ENCODE measurements around the gene FAM53B.

Gene FAM53B

GRCh38 chr10:124700293-124701037 is 43.7 kb downstream of the FAM53B start:
- no peak for TF ChIP-seq CTCF (conservative IDR thresholded peaks at IDR 0.05; ENCODE audit: control insufficient read depth, insufficient read depth, low read depth, low read length)
- no peak for DNase-seq (ENCODE audit: low read depth)
- no peak overlapping the region for H3K4me3 ChIP-seq (ENCODE audit: control insufficient read depth, low read depth, low read length)

GRCh38 chr10:124699471-124700292 is 44.5 kb downstream of the FAM53B start:
- TF ChIP-seq CTCF (conservative IDR thresholded peaks at IDR 0.05; ENCODE audit: control insufficient read depth, insufficient read depth, low read depth, low read length): no peak
- DNase-seq (ENCODE audit: low read depth): no peak
- H3K4me3 ChIP-seq (ENCODE audit: control insufficient read depth, low read depth, low read length): no peak overlapping the region

- DNase-seq (ENCODE audit: low read depth): no peak
- H3K4me3 ChIP-seq (ENCODE audit: control insufficient read depth, low read depth, low read length): no peak overlapping the region
- no peak for TF ChIP-seq CTCF (conservative IDR thresholded peaks at IDR 0.05; ENCODE audit: control insufficient read depth, insufficient read depth, low read depth, low read length)
These were observed 45.4 kb downstream of the FAM53B start for GRCh38 chr10:124698545-124699469.

GRCh38 chr10:124697837-124698544 is 46.2 kb downstream of the FAM53B start:
- TF ChIP-seq CTCF (conservative IDR thresholded peaks at IDR 0.05; ENCODE audit: control insufficient read depth, insufficient read depth, low read depth, low read length): no peak
- DNase-seq (ENCODE audit: low read depth): no peak
- H3K4me3 ChIP-seq (ENCODE audit: control insufficient read depth, low read depth, low read length): no peak overlapping the region

- no peak for DNase-seq (ENCODE audit: low read depth)
- H3K4me3 ChIP-seq (ENCODE audit: control insufficient read depth, low read depth, low read length): no peak overlapping the region
- TF ChIP-seq CTCF (conservative IDR thresholded peaks at IDR 0.05; ENCODE audit: control insufficient read depth, insufficient read depth, low read depth, low read length): no peak
These were observed 46.7 kb downstream of the FAM53B start for GRCh38 chr10:124697443-124697836.
